ENCODE results near the gene ID4. TPM values are rescaled to one million over a fixed set of nuclear protein-coding genes. Genes with fewer than 3 reads are reported as not detected.
A peak's percentile ranks its signal among the peaks of the same experiment; 100 is the strongest.

Gene ID4
- total and polyA plus RNA-seq, 2 donors from 2014 or later, result 17.9 to 60.4 TPM

DNA sequence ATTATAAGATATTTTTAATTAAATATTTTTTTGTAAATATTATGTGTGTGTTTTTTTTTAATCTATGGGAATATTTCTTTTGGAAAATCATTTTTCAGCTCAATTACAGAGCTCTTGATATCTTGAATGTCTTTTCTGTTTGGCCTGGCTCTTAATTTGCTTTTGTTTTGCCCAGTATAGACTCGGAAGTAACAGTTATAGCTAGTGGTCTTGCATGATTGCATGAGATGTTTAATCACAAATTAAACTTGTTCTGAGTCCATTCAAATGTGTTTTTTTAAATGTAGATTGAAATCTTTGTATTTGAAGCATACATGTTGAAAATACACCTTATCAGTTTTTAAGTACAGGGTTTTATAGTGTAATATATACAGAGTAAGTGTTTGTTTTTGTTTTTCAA is 2.6 kb downstream of the ID4 start:
- TF ChIP-seq, protein P1, sequence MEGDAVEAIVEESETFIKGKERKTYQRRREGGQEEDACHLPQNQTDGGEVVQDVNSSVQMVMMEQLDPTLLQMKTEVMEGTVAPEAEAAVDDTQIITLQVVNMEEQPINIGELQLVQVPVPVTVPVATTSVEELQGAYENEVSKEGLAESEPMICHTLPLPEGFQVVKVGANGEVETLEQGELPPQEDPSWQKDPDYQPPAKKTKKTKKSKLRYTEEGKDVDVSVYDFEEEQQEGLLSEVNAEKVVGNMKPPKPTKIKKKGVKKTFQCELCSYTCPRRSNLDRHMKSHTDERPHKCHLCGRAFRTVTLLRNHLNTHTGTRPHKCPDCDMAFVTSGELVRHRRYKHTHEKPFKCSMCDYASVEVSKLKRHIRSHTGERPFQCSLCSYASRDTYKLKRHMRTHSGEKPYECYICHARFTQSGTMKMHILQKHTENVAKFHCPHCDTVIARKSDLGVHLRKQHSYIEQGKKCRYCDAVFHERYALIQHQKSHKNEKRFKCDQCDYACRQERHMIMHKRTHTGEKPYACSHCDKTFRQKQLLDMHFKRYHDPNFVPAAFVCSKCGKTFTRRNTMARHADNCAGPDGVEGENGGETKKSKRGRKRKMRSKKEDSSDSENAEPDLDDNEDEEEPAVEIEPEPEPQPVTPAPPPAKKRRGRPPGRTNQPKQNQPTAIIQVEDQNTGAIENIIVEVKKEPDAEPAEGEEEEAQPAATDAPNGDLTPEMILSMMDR (IDR thresholded peaks at IDR 0.05; ENCODE audit: borderline replicate concordance, extremely low read depth, insufficient read depth), result no peak
- intact Hi-C loops (cut with DNase I), result no loop called here
- Histone ChIP-seq H3K27me3 (ENCODE audit: control insufficient read depth, insufficient read depth, low read length) (no peaks in the 10 kb centered on the region), H3K9ac (ENCODE audit: low read length in 3 of 3) (peak overlapping the region in 2 of 3 donors; percentile 75 to 94), H3K36me3 (ENCODE audit: control insufficient read depth in 2 of 3, insufficient read depth in 3 of 3, low read length in 3 of 3) (peaks cover 0 to 2% (median 0%) of the 10 kb centered on the region in 3 donors), H3K4me1 (ENCODE audit: control insufficient read depth in 2 of 3, insufficient read depth in 2 of 3, low read depth in 1 of 3, low read length in 3 of 3) (peaks cover 0 to 5% (median 3%) of the 10 kb centered on the region in 3 donors), H3K27ac (ENCODE audit: low read depth in 2 of 2, low read length in 2 of 2) (no peak overlapping the region), H3K4me3 (ENCODE audit: low read length in 3 of 3) (peak overlapping the region; percentile 86 to 93 (median 91)), H3K9me3 (ENCODE audit: control insufficient read depth in 2 of 3, insufficient read depth in 1 of 3, low read length in 3 of 3) (no peaks in the 10 kb centered on the region)
- peak in 1 of 5 donors; percentile 43 for DNase-seq
- FAIRE-seq, result peak; percentile 25

DNA sequence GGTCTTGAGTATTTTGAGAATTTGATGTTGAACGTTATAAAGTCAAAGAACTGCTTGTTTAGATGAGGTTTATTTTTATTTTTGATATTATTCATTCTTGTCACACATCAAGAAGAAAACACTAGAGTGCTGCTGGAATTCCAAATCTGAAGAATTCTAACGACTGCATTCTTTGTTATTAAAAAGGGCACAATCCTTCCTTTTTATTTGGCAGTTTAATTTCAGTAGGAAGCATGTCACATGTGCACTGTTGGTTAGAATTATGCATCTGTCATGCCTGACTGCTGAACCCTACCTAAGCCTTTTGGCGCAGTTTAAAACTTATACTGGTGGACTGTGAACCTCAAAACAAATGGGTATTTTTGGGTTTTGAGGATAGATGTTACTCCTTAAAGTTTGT is 4.0 kb downstream of the ID4 start:
- Histone ChIP-seq H3K27ac (ENCODE audit: low read depth in 2 of 2, low read length in 2 of 2) (no peak overlapping the region), H3K4me3 (ENCODE audit: low read length in 3 of 3) (peak overlapping the region; percentile 9 to 93 (median 86)), H3K36me3 (ENCODE audit: control insufficient read depth in 2 of 3, insufficient read depth in 3 of 3, low read length in 3 of 3) (peaks cover 0 to 2% (median 0%) of the 10 kb centered on the region in 3 donors), H3K9ac (ENCODE audit: low read length in 3 of 3) (peak overlapping the region in 1 of 3 donors; percentile 94), H3K9me3 (ENCODE audit: control insufficient read depth in 2 of 3, insufficient read depth in 1 of 3, low read length in 3 of 3) (no peaks in the 10 kb centered on the region), H3K27me3 (ENCODE audit: control insufficient read depth, insufficient read depth, low read length) (no peaks in the 10 kb centered on the region), H3K4me1 (ENCODE audit: control insufficient read depth in 2 of 3, insufficient read depth in 2 of 3, low read depth in 1 of 3, low read length in 3 of 3) (peaks cover 0 to 5% (median 3%) of the 10 kb centered on the region in 3 donors)
- FAIRE-seq (no peak), DNase-seq (peak in 3 of 5 donors; percentile 27 to 82 (median 82))
- TF ChIP-seq, protein P1 (IDR thresholded peaks at IDR 0.05; ENCODE audit: borderline replicate concordance, extremely low read depth, insufficient read depth), result no peak
- intact Hi-C loops (cut with DNase I), result no loop called here

DNA sequence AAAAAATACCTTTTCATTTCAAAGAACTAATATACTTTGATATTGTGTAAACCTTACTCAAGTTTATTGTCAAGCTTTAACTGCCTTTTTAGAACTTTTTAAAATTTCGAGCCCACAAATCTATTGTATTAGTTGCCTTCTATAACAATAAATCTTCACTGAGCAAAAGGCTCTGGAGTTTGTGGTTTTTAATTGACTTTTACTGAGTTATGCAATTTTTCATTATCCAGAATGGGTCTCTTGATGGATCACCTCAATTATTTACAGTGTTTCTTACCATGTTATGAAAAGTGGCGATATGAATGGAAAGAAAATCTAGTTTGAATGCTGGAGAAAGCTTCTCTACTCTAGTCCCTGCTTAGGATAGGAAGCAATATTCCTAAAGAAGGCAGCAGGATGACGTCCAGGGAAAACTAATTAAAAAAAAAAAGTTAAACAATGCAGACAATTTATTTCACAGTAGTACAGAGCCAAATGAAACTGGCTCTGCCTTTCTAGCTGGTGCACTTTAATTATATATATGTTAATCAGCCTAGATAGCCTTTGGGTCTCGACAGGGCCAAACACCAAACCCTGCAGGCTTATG is 5.0 kb downstream of the ID4 start:
- TF ChIP-seq, protein P1 (IDR thresholded peaks at IDR 0.05; ENCODE audit: borderline replicate concordance, extremely low read depth, insufficient read depth), result no peak
- Histone ChIP-seq H3K9me3 (ENCODE audit: control insufficient read depth in 2 of 3, insufficient read depth in 1 of 3, low read length in 3 of 3) (no peaks in the 10 kb centered on the region), H3K36me3 (ENCODE audit: control insufficient read depth in 2 of 3, insufficient read depth in 3 of 3, low read length in 3 of 3) (peaks cover 0 to 2% (median 0%) of the 10 kb centered on the region in 3 donors), H3K27me3 (ENCODE audit: control insufficient read depth, insufficient read depth, low read length) (no peaks in the 10 kb centered on the region), H3K27ac (ENCODE audit: low read depth in 2 of 2, low read length in 2 of 2) (no peak overlapping the region), H3K9ac (ENCODE audit: low read length in 3 of 3) (no peak overlapping the region), H3K4me3 (ENCODE audit: low read length in 3 of 3) (no peak overlapping the region), H3K4me1 (ENCODE audit: control insufficient read depth in 2 of 3, insufficient read depth in 2 of 3, low read depth in 1 of 3, low read length in 3 of 3) (peaks cover 0 to 5% (median 3%) of the 10 kb centered on the region in 3 donors)
- DNase-seq (peak in 1 of 5 donors; percentile 30), FAIRE-seq (no peak)
- intact Hi-C loops (cut with DNase I), result no loop called here
